DND-41 (cell line): ENCODE data around the gene F13A1.

ENCODE experiments used
- ATAC-seq: fragments of 200-7000 bp; cut with Tn5 transposase; 3 replicates; pipeline ENCODE4 v1.9.1; 2021; ENCODE audit warnings: low read depth; ENCODE audit not compliant: insufficient read depth
- DNase-seq: peaks from one replicate; pipeline ENCODE4 v3.0.0-alpha.2; 2020
- H2AFZ ChIP-seq: 2 replicates; pipeline ENCODE4 v1.6.0; 2012; ENCODE audit warnings: low read depth, low read length
- H3K27ac ChIP-seq: 2 replicates; pipeline ENCODE4 v1.5.1; 2012; ENCODE audit warnings: low read length, inconsistent platforms
- H3K27me3 ChIP-seq: fragments of 200-600 bp; sonication (generic); 2 replicates; pipeline ENCODE4 v1.6.0; 2012; ENCODE audit warnings: low read length, mild to moderate bottlenecking, inconsistent platforms; ENCODE audit not compliant: insufficient read depth, poor library complexity
- H3K36me3 ChIP-seq: 2 replicates; pipeline ENCODE4 v1.5.1; 2012; ENCODE audit warnings: low read length, inconsistent platforms; ENCODE audit not compliant: insufficient read depth
- H3K4me1 ChIP-seq: 2 replicates; pipeline ENCODE4 v1.5.1; 2012; ENCODE audit warnings: mild to moderate bottlenecking, low read length; ENCODE audit not compliant: insufficient read depth
- H3K4me2 ChIP-seq: 2 replicates; pipeline ENCODE4 v1.6.0; 2012; ENCODE audit warnings: mild to moderate bottlenecking, moderate library complexity, low read length, inconsistent platforms; ENCODE audit not compliant: insufficient read depth
- H3K4me3 ChIP-seq, 2 experiments: fragments of 200-600 bp in 1 of 2; shearing (Covaris generic) in 1 of 2; 2 replicates each; pipeline ENCODE4 v1.5.1; 2012 to 2016; ENCODE audit warnings: inconsistent platforms in 2 of 2, low read length in 2 of 2, mild to moderate bottlenecking in 2 of 2, low read depth in 1 of 2, moderate library complexity in 1 of 2
- H3K79me2 ChIP-seq: 2 replicates; pipeline ENCODE4 v1.6.0; 2012; ENCODE audit warnings: low read length, inconsistent platforms; ENCODE audit not compliant: insufficient read depth
- H3K9ac ChIP-seq: 2 replicates; pipeline ENCODE4 v1.6.0; 2012; ENCODE audit warnings: low read depth, mild to moderate bottlenecking, inconsistent platforms, low read length, moderate library complexity
- H3K9me3 ChIP-seq: 2 replicates; pipeline ENCODE4 v1.5.1; 2012; ENCODE audit warnings: low read length, moderate library complexity, mild to moderate bottlenecking, inconsistent platforms; ENCODE audit not compliant: insufficient read depth, severe bottlenecking
- H4K20me1 ChIP-seq: 2 replicates; pipeline ENCODE4 v1.6.0; 2012; ENCODE audit warnings: low read length; ENCODE audit not compliant: insufficient read depth
- CTCF ChIP-seq: IDR thresholded peaks from 2 replicates; pipeline ENCODE4 v1.5.1; 2012; ENCODE audit warnings: borderline replicate concordance, low read length, moderate library complexity, mild to moderate bottlenecking; ENCODE audit not compliant: poor library complexity, severe bottlenecking; ENCODE audit errors: extremely low read depth
- EZH2 ChIP-seq: IDR thresholded peaks from 3 replicates; pipeline ENCODE4 v1.6.1; 2012; ENCODE audit warnings: borderline replicate concordance, low read depth, mild to moderate bottlenecking, moderate library complexity, low read length, inconsistent platforms; ENCODE audit not compliant: severe bottlenecking

Gene F13A1

GRCh38 chr6:6366803-6367202 lies 46.3 kb upstream of the F13A1 start:
- no peaks in the 10 kb centered on the region for H3K9me3 ChIP-seq
- H3K4me3 ChIP-seq = no peak overlapping the region
- H3K4me2 ChIP-seq = no peak overlapping the region
- no peak overlapping the region for H3K9ac ChIP-seq
- no peaks in the 10 kb centered on the region for H3K4me1 ChIP-seq
- H3K27ac ChIP-seq = no peak overlapping the region
- no peaks in the 10 kb centered on the region for H4K20me1 ChIP-seq
- DNase-seq = no peak
- H3K36me3 ChIP-seq = no peaks in the 10 kb centered on the region
- H3K27me3 ChIP-seq = no peaks in the 10 kb centered on the region
- no peak overlapping the region for H2AFZ ChIP-seq
- TF ChIP-seq CTCF (no peak), EZH2 (no peak)
- ATAC-seq = no peak
- H3K79me2 ChIP-seq = no peaks in the 10 kb centered on the region

- Histone ChIP-seq H3K4me3 (no peak overlapping the region), H3K36me3 (no peaks in the 10 kb centered on the region), H3K27ac (no peak overlapping the region), H3K4me1 (no peaks in the 10 kb centered on the region), H3K4me2 (no peak overlapping the region), H3K9me3 (no peaks in the 10 kb centered on the region), H3K27me3 (no peaks in the 10 kb centered on the region), H4K20me1 (no peaks in the 10 kb centered on the region), H3K9ac (no peak overlapping the region), H3K79me2 (no peaks in the 10 kb centered on the region), H2AFZ (no peak overlapping the region)
- TF ChIP-seq EZH2 = no peak
- no peak for TF ChIP-seq CTCF
- ATAC-seq (no peak), DNase-seq (no peak)
Measured at GRCh38 chr6:6365242-6365641, 44.8 kb upstream of the F13A1 start.

GRCh38 chr6:6362056-6362840 lies 41.8 kb upstream of the F13A1 start:
- DNase-seq = no peak
- H3K4me1 ChIP-seq = no peaks in the 10 kb centered on the region
- no peak for TF ChIP-seq CTCF
- TF ChIP-seq EZH2 = no peak

More at GRCh38 chr6:6362056-6362840, 41.8 kb upstream of the F13A1 start:
- H3K27ac ChIP-seq = no peak overlapping the region
- H3K4me2 ChIP-seq = no peak overlapping the region
- H3K9me3 ChIP-seq = no peaks in the 10 kb centered on the region
- H4K20me1 ChIP-seq = no peaks in the 10 kb centered on the region
- no peaks in the 10 kb centered on the region for H3K36me3 ChIP-seq
- no peak overlapping the region for H3K9ac ChIP-seq
- ATAC-seq = no peak
- H2AFZ ChIP-seq = no peak overlapping the region
- H3K27me3 ChIP-seq = peaks cover 14% of the 10 kb centered on the region
- H3K4me3 ChIP-seq = no peak overlapping the region
- no peaks in the 10 kb centered on the region for H3K79me2 ChIP-seq
